Hepatocyte (in vitro differentiated cells): Measurements from ENCODE around the gene STEAP3.

Experiments used
- EZH2 ChIP-seq: fragments of 200-600 bp; sonication (generic); IDR thresholded peaks from 2 replicates; pipeline ENCODE4 v1.6.1; 2016; ENCODE audit warnings: antibody characterized with exemption, mild to moderate bottlenecking, borderline replicate concordance
- EZH2phosphoT487 ChIP-seq: fragments of 200-600 bp; sonication (generic); IDR thresholded peaks from one replicate; pipeline ENCODE4 v1.6.1; 2018; ENCODE audit warnings: antibody characterized with exemption, mild to moderate bottlenecking, low read depth, moderate library complexity; ENCODE audit not compliant: unreplicated experiment, severe bottlenecking
- TF ChIP-seq, protein P1 (sequence below): fragments of 200-600 bp; sonication (generic); IDR thresholded peaks from 2 replicates; pipeline ENCODE4 v1.5.1; 2016; ENCODE audit warnings: antibody characterized with exemption, mild to moderate bottlenecking; ENCODE audit not compliant: poor library complexity

DNA sequence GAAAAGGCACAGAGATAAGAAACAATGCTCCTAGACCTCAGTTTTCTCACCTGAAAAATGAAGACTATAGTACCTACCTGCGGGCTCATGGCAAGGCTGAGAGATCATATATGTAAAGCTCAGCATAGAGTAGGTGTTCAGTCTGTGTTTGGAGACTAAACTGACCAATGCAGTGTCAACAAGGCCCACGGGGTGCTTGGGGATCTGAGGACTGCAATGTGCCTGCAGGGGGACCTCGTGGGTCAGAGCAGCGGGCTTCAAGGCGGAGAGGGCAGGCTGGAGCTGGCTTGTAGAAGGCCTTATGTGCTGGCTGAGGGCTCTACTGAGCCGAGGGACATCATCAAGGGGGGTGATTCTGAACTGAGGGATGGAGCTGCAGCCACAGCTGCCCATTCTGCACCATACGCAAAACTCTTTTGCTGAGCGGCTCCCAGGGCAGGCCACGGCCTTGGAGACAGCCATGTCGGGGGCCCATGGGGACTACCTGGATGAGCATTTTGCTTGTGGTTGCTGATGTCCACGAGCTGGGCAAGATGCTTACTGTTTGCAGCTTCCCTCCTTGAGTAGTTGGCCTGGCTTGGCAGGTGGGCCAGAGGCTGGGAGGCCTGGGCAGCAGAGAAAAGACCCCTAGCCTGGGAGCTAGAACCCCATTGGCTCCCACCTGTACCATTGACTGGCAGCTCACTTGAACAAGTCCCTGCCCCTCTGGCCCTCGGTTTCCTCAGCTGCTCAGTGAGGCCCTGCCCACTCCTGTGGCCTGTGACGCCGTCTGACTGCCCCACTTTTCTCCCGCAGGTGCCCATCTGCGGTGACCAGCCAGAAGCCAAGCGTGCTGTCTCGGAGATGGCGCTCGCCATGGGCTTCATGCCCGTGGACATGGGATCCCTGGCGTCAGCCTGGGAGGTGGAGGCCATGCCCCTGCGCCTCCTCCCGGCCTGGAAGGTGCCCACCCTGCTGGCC, 23.5 kb downstream of the STEAP3 start:
- TF ChIP-seq, protein P1, sequence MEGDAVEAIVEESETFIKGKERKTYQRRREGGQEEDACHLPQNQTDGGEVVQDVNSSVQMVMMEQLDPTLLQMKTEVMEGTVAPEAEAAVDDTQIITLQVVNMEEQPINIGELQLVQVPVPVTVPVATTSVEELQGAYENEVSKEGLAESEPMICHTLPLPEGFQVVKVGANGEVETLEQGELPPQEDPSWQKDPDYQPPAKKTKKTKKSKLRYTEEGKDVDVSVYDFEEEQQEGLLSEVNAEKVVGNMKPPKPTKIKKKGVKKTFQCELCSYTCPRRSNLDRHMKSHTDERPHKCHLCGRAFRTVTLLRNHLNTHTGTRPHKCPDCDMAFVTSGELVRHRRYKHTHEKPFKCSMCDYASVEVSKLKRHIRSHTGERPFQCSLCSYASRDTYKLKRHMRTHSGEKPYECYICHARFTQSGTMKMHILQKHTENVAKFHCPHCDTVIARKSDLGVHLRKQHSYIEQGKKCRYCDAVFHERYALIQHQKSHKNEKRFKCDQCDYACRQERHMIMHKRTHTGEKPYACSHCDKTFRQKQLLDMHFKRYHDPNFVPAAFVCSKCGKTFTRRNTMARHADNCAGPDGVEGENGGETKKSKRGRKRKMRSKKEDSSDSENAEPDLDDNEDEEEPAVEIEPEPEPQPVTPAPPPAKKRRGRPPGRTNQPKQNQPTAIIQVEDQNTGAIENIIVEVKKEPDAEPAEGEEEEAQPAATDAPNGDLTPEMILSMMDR = no peak
- TF ChIP-seq EZH2phosphoT487 (no peak), EZH2 (no peak)
